ENCODE data around the gene CENPO. TPM values are rescaled to one million over a fixed set of nuclear protein-coding genes. Genes with fewer than 3 reads are reported as not detected.
"Not testable (repeated sequence)": the region's sequence is repeated elsewhere in the genome, so short reads cannot be mapped to it uniquely, and the experiment has no call there.

The CENPO gene
- polyA plus RNA-seq, 1 donor = 16.5 TPM

DNA sequence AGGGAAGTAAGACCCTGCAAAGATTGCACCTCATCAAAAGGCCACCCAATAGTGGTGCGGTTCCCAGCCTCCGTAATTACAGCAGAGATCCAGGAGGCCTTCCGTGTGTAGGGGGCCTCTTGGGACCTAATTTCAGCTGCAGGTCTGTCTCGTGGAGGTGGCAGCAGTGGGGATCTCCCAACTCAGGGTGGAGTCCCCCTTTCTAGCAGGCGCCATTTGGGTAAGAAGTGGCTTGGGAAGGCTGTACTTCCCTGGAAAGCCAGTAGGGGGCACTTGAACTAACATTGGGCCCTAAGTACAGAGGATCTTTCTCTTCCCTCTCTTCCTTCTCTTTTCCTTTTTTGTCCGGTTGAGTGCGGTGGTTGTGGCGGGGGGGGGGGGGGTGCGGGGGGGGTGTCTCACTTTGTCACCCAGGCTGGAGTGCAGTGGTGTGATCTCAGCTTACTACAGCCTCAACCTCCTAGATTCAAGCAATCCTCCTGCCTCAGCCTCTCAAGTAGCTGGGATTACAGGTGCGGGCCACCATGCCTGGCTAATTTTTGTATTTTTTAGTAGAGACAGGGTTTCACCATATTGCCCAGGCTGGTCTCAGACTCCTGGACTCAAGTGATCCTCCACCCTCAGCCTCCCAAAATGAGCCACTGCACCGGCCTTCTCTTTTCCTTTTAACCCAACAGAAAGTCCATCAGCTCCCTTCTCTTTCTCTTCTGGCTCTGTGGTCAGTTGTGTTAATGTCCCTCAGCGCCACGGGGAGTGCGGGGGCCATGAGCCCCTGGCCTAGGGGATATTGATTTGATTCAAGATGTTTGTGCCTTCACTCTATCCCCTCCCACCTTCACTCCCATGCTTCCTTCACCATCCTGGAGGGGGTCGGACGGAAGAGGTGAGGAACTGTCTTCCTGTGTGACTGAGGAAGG is 32.0 kb downstream of the CENPO start:
- no peak for DNase-seq

DNA sequence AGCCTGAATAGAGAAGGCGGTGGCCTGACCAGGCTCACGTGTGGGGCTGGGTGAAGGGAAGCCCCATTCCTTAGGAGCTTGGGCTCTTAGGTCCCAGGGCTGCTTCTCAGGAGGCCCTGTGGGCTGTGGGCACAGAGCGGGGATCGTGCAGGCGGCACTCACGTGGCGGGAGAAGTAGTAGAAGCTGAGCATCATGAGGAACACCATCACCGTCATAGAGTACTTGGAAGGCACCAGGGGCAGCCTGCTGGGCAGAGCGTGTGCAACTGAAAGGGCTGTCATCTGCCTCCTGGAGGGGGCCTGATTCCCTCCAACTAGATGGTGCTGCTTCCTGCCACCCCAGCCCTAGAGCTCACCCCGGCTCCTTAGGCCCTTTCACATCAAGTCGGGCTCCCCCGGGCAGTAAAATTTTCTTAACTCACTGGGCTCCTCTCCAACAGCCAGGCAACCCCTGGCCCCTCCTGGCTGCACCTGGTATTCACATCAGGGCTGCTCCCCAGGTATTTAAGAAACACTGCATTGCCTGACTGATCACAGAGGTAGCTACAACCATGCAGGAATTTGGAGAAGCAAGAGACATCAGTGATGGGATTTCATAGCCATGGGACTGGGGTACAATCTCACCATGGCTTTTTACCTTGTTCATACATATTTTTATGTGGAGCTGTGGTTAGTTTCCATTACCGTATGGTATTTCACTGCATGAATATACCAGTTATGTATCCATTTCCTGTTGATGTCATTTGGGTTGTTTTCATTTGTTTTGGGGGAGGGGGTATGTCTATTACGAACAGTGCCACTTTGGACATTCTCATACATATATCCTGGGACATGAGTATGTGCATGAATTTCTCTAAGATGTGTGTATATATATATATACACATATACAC is 32.9 kb downstream of the CENPO start:
- no peak for DNase-seq

DNA sequence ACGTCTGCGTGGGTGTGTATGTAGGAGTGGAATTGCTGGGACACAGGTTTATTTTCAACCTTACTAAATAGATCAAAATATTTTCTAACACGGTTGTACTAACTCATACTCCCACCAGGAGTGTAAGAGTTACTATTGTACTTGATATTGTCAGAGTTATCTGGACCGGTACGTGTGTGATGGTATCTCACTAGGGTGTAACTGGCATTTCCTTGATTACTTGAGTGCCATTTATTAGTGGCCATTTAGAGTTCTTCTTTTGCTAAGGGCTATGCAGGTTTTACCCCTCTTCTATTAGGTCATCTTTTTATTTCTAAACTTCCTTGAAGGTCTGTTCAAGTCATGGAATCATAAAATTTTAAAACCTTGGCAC is 33.5 kb downstream of the CENPO start:
- no peak for DNase-seq

DNA sequence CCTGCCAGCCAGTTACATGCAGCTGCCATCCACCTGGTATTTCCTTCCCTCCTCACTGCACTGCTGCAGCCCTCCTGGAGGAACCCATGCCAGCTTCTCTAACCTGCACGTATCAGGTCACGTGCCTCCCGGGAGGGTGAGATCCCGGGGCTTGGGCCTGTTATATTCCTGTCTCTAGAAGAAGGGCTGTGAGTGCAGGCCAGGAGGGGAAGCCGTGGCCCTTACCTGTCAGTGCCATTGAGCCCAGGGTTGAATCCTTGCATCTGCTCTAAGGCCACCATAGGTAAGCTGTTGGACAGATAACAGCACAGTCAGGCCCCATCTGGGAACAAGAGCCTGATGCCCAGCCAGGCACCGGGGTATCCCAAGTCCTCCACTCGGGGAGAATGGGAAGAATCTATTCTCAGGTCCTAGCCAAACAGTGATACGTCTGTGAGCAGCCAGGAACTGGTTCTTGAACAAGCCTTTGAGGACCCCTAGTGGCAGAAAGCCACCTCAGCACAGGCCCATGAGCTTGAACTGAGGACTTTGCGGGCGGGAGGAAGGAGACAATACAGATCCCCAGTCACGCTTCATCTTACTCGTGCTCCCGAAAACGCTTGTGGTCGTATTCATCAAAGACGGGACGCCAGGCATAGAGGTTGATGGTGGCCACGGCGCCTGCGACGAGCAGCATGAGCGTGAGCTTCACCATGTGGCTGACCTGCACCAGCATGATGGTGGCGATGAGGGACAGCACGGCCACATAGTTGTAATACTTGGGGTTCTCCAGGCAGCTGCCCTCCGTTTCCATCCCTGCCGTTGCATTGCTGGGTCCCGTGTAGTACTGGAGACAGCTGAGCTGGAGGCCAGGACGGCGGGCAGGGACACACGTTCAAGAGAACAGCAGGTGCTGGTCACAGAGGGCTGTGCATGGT is 34.4 kb downstream of the CENPO start:
- peak; percentile 89 for DNase-seq

DNA sequence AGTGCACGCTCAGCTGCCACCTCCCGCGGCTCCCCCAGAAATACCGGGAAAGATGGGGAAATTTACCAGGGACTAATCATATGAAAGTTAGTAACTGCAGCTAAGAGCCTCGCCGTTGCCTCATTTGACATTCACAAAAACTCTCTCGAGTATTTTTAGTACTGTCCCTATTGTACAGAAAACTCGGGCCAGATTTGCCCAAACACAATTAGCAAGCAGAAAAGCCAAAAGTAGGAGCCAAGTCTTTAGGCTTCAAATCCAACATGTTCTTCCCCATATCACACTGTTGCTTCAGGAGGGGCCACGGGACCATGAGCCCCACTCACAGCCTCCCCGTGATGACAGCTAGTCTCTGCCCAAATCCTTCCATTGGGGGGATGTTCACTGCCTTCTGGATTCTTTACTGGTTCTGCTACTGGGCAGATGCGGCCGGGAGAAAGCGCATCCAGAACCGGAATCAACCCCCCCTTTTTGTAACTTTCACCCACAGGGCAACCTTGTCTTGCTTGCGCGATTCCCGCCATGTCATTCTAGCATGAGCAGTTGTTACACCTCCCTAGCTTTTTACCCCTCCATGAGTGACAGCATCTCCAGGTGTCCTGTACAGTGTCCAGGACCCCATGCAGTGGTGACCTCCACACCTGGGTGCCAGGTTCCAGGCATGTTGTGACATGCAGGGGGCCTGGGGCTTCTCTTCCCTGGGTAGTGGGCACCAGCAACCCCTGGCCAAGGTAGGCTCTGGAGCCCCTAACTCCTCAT is 35.2 kb downstream of the CENPO start:
- DNase-seq = no peak

DNA sequence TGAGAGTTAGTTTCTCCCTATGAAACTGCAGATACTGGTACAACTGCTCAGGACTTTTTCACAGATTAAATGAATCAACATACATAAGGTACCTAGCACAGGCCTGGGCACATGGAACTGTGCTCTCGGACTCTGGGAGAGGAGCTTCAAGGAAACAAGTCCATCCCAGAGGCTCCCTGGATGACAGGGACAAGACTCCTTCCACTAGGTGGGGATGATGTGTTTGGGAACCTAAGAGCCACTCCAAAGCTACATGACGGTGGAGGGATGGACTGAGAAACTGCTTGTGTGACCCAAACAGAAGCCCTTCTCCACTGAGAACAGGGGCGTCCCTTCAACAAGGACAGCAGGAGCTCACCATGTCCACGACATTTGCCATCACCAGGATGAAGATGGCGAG is 37.1 kb downstream of the CENPO start:
- DNase-seq = no peak

DNA sequence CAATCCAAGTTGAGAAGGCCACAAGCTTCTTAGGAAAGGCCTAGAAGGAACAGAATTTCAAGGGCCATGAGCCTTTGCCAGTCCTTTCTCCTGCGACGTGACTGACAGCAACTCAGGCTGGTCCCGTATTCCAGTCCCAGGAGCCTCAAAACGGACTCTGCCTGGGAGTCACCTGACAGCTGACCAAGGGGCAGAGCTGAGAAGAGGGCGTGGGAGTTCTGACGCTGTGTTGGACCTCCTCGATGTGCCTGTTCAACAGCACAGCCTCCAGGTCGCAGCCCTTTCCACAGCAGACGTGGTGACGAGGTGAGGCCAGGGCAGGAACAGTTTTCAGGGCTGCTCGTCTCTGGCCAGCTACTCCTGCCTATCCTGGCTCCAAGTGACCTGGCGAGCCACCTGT is 37.6 kb downstream of the CENPO start:
- DNase-seq = no peak

DNA sequence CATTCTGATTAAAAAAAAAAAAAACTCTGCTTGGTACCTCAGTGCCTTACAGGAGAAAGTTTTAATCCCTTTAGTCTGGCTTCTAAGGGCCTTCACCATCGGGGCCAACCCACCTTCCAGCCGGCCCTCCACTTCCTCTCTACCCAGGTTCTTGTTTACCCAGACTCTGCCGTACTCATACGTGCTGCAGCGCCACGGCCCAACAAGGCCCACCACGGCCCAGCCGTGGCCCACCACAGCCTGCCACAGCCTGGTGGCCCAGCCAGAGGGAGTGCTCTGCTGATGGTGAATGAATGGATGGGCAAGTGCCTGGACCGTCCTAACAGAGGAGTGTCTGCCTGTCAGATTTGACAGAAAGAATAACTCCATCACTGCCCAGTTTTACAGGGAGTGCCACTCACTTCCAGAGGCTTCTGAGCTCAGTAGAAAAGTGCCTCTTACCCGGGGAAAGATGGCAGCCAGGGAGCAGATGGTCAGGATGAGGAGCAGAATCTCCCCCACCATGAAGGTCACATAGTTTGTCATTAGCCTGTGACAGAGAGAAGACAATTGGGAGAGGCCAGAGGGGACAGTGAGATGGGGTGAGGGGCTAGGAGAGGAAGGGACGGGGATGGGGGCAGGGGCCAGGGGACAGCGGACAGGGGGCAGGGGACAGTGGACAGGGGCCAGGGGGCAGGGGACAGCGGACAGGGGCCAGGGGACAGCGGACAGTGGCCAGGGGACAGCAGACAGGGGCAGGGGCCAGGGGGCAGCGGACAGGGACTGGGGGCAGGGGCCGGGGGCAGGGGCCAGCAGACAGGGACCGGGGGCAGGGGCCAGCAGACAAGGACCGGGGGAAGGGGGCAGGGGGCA is 38.2 kb downstream of the CENPO start:
- no peak for DNase-seq

DNA sequence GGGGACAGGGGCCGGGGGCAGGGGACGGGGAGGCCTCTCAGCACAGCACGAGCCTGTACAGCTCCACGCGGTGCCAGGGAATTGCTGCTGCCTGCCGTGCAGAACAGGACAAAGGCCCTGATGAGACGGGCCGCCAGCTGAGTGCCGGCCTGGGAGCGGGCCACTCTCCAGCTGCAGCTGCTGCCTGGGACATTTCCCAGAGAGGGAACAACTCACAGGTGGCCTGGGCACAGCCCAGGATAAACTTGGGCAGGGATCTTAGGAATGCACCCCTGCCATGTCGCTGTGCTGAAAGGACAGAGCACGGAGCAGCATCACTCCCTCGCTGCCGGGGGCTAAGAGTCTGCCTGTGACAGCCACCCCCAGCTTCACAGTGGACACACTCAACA is 38.8 kb downstream of the CENPO start:
- peak; percentile 38 for DNase-seq

DNA sequence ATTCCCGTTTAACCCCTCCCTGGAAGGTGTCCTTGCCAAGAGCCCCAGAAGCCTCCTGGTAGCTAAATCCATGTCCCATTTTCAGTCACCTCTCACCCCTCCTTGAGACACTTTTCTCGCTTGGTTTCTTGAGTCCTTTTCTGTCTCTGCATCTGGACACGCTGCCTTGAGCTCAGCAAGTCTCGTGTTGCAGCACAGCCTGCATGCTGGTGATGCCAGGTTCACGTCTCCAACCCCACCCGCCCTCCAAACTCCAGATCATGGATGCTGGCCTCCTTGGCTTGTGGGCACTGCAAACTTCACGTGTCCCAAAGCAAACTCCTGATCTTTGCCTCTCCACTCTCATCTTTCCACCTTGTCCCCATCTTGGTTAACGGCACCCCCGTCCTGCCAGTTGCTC is 39.3 kb downstream of the CENPO start:
- no peak for DNase-seq

DNA sequence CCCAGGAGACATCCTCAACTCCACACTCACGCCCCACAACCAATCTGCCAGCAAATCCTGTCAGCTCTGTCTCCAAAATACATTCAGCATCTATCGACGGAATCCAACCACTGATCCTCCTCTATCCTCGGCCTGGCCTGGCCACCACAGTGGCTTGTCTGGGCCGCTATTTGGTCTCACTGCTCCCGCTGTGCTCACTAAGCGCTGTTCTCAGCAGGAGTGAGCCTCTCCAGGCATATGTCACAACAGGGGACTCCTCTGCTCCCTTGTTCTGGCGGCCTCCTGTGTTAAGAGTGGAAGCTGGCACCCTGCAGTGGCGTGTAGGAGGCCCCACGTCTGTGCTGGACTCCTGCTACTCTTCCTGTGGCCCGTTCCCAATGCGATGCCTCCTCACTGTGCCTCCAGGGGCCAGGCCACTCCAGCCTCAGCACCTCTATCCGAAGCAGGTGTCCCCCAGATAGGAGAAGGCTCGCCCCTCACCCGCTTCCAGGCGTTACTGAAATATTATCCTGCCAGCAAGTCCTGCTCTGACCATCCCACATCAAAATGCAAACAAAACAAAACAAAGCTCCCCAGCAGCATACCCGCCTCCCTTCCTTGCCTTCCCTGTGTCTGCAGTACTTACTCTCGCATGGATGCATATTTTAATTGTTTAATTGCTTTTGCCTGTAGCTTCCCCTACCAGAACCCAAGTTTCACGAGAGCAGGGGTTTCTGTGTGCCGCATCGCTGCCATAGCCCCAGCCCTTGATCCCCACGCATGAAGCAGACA is 39.9 kb downstream of the CENPO start:
- no peak for DNase-seq

DNA sequence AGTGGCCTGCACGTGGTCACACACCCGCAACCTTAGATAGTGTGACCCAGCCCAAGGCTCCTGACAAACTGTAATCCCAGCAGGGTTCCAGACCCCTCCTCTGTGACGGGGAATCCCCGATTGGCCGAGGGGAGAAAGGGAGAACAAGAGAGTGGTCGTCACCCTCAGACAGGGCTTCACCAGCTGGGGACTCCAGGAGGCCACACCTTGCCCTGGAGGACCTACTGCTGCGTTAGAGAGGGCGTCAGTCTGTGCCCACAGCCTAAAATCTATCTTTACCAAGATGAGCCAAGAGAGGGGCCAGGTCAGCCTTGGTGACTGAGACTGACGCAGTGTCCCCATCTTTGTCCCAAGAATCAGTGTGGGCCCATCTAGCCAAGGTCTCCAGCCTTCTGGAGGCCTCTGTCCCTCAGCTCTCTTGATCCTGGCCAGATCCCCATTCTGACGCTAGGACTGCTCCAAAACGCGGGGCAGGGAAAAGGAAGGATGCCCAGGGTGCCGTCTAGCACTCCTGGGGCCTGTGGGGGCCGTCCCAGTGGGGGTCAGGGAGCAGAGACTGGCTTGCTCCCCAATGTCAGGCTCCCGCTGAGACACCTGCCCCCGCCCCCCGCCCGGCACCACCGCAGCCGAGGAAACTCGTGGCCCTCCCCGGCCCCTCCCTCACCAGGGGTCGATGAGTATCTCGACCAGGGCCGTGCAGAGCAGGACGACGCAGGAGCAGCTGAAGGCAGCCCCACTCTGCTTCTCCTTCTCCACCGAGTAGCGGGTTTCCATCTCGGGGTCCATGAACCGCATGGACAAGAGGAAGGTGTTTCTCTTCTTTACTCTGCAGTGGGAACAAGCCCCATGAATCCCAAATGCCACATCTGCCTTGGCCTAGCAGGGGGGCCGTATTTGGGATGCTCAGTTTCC is 40.9 kb downstream of the CENPO start:
- no peak for DNase-seq

DNA sequence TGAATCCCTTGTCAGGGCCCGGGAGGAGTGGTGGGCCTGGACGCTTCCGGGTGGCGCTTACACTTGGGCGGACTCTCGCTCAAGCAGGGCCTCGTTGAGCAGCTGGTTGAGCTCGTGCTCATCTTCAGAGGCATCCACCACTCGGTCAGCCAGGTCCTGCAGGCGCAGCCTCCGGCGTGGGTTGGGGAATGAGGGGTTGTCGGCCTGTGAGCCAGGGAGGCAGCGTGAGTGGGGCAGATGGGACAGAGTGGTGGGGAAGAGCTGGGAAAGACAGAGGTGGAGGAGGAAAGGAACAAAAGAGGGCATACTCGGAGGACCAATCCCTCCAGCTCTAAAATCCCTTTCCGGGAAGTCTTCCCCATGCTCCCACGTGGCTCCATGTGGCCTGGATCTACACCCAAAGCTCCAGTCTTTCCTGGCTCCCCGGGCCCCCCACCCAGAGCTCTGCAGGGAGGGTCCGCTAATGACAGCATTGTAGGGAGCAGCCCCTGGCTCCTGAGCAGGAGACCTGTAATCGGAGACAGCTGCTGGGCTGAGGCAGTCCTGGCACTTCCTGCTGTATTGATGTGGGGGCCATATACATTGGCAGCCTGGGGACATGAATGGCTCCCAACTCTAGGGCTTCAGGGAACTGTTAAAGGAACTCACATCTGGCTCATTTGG is 41.6 kb downstream of the CENPO start:
- DNase-seq = no peak

DNA sequence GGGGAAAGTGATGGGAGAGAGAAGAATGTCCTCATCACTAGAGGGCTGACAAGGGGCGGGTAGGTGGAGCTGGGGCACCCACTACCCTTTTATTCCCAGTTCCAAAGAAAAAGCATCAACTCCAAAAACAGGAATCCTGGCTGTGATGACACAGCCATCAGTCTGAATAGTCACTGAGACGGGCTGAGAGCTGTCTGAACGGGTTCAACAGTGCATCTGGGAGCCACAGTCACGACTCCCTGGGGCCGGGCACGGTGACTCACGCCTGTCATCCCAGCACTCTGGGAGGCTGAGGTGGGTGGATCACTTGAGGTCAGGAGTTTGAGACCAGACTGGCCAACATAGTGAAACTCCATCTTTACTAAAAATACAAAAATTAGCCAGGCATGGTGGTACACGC is 42.2 kb downstream of the CENPO start:
- DNase-seq = not testable (repeated sequence)

DNA sequence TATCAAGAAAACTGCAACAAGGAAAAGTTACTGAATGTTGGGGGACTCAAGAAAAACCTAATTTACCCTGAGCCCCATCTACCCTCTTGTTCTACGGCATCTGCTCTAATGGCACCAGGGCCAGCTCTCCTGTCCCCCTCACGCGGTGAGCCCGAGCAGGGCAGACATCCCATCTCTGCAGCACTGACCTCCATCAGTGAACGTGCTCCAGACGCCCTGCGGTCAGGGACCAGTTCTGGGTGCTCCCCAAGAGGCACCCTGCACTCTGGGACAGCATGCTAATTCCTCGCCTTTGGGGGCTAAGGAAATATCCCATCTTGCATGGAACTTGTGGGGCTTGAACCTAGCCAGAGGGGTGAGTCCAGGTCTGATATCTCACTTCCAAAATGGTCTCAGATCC is 43.0 kb downstream of the CENPO start:
- no peak for DNase-seq

DNA sequence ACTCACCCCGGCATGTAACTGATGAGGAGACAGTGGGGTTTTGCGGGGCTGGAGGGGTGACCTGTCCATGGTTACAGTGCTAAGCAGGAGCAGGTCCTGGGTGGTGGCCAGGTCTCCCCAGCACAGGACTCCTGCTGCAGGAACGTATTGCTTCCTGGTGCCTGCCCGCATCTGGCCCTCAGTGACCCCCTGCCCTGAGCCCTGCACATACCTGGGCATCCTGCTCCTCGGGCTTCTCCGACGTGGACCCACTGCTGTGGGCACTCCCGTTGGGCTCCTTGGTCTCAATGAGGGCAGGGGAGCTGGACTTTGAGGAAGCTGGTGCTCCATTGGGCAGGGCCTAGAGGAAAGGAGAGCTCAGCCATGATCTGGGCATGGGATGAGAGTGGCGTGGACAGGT is 43.5 kb downstream of the CENPO start:
- no peak for DNase-seq

DNA sequence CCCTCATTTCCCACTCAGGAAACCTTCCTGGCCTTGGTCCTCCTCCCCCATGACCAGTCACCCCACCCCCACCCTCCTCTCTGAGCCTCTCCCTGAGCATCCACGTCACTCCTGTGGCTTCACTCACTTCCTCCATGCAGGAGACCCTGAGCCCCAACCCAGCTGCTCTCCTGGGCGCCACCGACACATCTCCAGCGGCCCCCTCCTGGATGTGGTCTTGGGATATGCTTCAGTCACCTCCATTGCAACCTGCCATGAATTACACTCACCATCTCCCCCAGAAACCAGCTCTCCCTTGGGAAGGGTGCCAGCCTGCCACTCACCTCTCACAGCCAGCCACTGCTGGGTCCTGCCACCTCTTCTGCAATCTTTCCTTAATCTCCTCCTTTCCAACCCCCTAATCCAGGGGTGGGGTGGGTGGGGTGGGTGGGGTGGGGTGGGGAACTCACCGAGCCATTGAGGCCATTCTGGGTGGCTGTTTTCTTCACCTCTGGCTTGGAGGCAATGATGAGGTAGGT is 44.8 kb downstream of the CENPO start:
- DNase-seq = no peak

DNA sequence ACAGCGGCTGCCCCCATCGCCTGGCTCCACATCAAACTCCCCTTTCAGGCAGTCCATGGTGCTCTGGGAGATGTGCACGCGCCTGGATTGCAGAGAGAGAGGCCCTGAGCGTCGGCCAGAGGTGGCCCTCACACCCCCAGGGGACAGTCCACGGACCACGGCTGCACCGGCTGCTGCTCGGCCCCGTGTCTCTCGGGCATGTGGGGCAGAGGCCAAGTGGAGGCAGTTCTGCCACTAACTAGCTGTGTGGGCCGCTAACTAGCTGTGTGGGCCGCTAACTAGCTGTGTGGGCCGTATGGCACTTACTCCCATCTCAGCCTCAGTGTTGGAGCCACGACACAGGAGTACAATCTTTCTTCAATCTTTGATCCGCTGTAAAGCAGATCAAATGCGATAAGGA is 45.3 kb downstream of the CENPO start:
- no peak for DNase-seq

All from hindlimb muscle (tissue), 1 donor.